GM19328 (cell line): ENCODE data around the gene PRPSAP1.
"Not testable (repeated sequence)": the region's sequence is repeated elsewhere in the genome, so short reads cannot be mapped to it uniquely, and the experiment has no call there.

ENCODE experiments used
- ATAC-seq: cut with Tn5 transposase; IDR thresholded peaks from one replicate; pipeline ENCODE4 v1.9.1; 2021; ENCODE audit warnings: mild to moderate bottlenecking, moderate library complexity; ENCODE audit not compliant: unreplicated experiment

Gene PRPSAP1

GRCh38 chr17:76360461-76360860, 6.7 kb upstream of the PRPSAP1 start:
- ATAC-seq: no peak

GRCh38 chr17:76359776-76360175, 6.1 kb upstream of the PRPSAP1 start:
- ATAC-seq: not testable (repeated sequence)

GRCh38 chr17:76359375-76359774, 5.7 kb upstream of the PRPSAP1 start:
- no peak for ATAC-seq

- ATAC-seq: no peak
These were observed 4.0 kb upstream of the PRPSAP1 start for GRCh38 chr17:76357597-76358158.

GRCh38 chr17:76356803-76357456, 3.2 kb upstream of the PRPSAP1 start:
- ATAC-seq: no peak

GRCh38 chr17:76354747-76355310, 1.1 kb upstream of the PRPSAP1 start:
- no peak for ATAC-seq

GRCh38 chr17:76354317-76354729, 607 bp upstream of the PRPSAP1 start:
- no peak for ATAC-seq

- ATAC-seq: no peak
These were observed 615 bp downstream of the PRPSAP1 start for GRCh38 chr17:76353004-76353598.

GRCh38 chr17:76351526-76352071, 2.1 kb downstream of the PRPSAP1 start:
- no peak for ATAC-seq

GRCh38 chr17:76350463-76350862, 3.3 kb downstream of the PRPSAP1 start:
- ATAC-seq: no peak

- not testable (repeated sequence) for ATAC-seq
These were observed 6.8 kb downstream of the PRPSAP1 start for GRCh38 chr17:76346936-76347335.

- no peak for ATAC-seq
These were observed 8.2 kb downstream of the PRPSAP1 start for GRCh38 chr17:76345377-76345974.

GRCh38 chr17:76343106-76343505, 10.6 kb downstream of the PRPSAP1 start:
- no peak for ATAC-seq

GRCh38 chr17:76341301-76341700, 12.4 kb downstream of the PRPSAP1 start:
- no peak for ATAC-seq

GRCh38 chr17:76337413-76337777, 16.3 kb downstream of the PRPSAP1 start:
- ATAC-seq: no peak

- ATAC-seq: no peak
These were observed 16.8 kb downstream of the PRPSAP1 start for GRCh38 chr17:76336756-76337412.

- ATAC-seq: no peak
These were observed 17.9 kb downstream of the PRPSAP1 start for GRCh38 chr17:76335716-76336381.

- ATAC-seq: no peak
These were observed 19.8 kb downstream of the PRPSAP1 start for GRCh38 chr17:76333673-76334505.

GRCh38 chr17:76331083-76331482, 22.6 kb downstream of the PRPSAP1 start:
- no peak for ATAC-seq

- no peak for ATAC-seq
These were observed 24.1 kb downstream of the PRPSAP1 start for GRCh38 chr17:76329664-76330063.
